Lung (tissue), 12 donors: ENCODE results near the gene ALOX15. TPM values are rescaled to one million over a fixed set of nuclear protein-coding genes. Genes with fewer than 3 reads are reported as not detected.

Source experiments
- ATAC-seq: fragments of 200-7000 bp; cut with Tn5 transposase; one replicate; pipeline ENCODE4 v1.9.1; 2020; ENCODE audit warnings: moderate number of reproducible peaks; ENCODE audit not compliant: insufficient read depth, low FRiP score
- DNase-seq, 3 donors: peaks; one replicate each; pipeline ENCODE4 v3.0.0-alpha.2; 2013 to 2017
- H3K27ac ChIP-seq, 2 donors: one replicate each; pipeline ENCODE4 v1.5.1; 2013; ENCODE audit warnings: mild to moderate bottlenecking in 2 of 2, moderate library complexity in 2 of 2, control low read depth in 1 of 2, inconsistent platforms in 1 of 2, low read depth in 1 of 2, low read length in 1 of 2
- H3K27me3 ChIP-seq, 3 donors: one replicate each; pipeline ENCODE4 v1.5.1; 2013; ENCODE audit warnings: low read length in 2 of 3; ENCODE audit not compliant: control insufficient read depth in 3 of 3, insufficient read depth in 3 of 3
- H3K36me3 ChIP-seq, 4 donors: one replicate each; pipeline ENCODE4 v1.5.1; 2013; ENCODE audit warnings: low read length in 4 of 4, mild to moderate bottlenecking in 1 of 4, moderate library complexity in 1 of 4; ENCODE audit not compliant: control insufficient read depth in 4 of 4, insufficient read depth in 4 of 4
- H3K4me1 ChIP-seq, 5 donors: one replicate each; pipeline ENCODE4 v1.5.1; 2013; ENCODE audit warnings: low read length in 5 of 5, mild to moderate bottlenecking in 2 of 5, moderate library complexity in 1 of 5; ENCODE audit not compliant: control insufficient read depth in 5 of 5, insufficient read depth in 5 of 5
- H3K4me3 ChIP-seq: one replicate; pipeline ENCODE4 v1.5.1; 2013; ENCODE audit warnings: mild to moderate bottlenecking, control low read depth, moderate library complexity
- H3K9ac ChIP-seq, 2 donors: one replicate each; pipeline ENCODE4 v1.5.1; 2013; ENCODE audit warnings: low read length in 2 of 2, control low read depth in 1 of 2; ENCODE audit not compliant: insufficient read depth in 1 of 2
- H3K9me3 ChIP-seq, 4 donors: one replicate each; pipeline ENCODE4 v1.5.1; 2013; ENCODE audit warnings: low read length in 3 of 4, mild to moderate bottlenecking in 1 of 4, moderate library complexity in 1 of 4; ENCODE audit not compliant: control insufficient read depth in 4 of 4, insufficient read depth in 3 of 4
- CTCF ChIP-seq: IDR thresholded peaks from 2 replicates; pipeline ENCODE4 v1.5.1; 2012; ENCODE audit warnings: mild to moderate bottlenecking; ENCODE audit errors: control extremely low read depth, extremely low read depth
- WGBS, 2 donors: extraction: QIAGEN DNeasy Blood & Tissue Kit; methylation state at CpG; one replicate each; pipeline ENCODE4 v1.1.7; 2013; 5-methylcytosine and 5-hydroxymethylcytosine counted together
- polyA plus RNA-seq, 2 donors: library from polyadenylated mRNA; stranded (reverse); fragments of 200-250 nt; gene quantifications; one replicate each; pipeline ENCODE4 v1.2.1, GENCODE V29; 2013
- total RNA-seq, 2 donors: library from RNA; depleted of rRNA in 1 of 2; stranded (reverse); fragments of >200 nt in 1 of 2; gene quantifications; one replicate each; pipeline ENCODE4 v1.2.1, GENCODE V29; 2014 to 2021
- donor health status: control.
- donor health status: control.
- donor health status: Bipolar disorder and iron deficiency.
- donor health status: healthy.
- donor health status: DM: yes; HTN: yes; CAD: no.

ALOX15 gene
- total and polyA plus RNA-seq, 4 donors = 3.3 to 14.0 (median 5.6) TPM

GRCh38 chr17:4593021-4593421 lies 48.5 kb downstream of the ALOX15 start:
- Histone ChIP-seq H3K4me3 (no peak overlapping the region), H3K36me3 (peaks cover 0 to 6% (median 0%) of the 10 kb centered on the region in 4 donors), H3K9me3 (no peaks in the 10 kb centered on the region), H3K27me3 (no peaks in the 10 kb centered on the region), H3K9ac (no peak overlapping the region), H3K27ac (no peak overlapping the region), H3K4me1 (peaks cover 0 to 52% (median 7%) of the 10 kb centered on the region in 5 donors)
- no peak for ATAC-seq
- no peak for DNase-seq
- no peak for TF ChIP-seq CTCF
- WGBS, 2 donors = 89 to 96% methylated on average over 14 of the region's 14 CpGs

GRCh38 chr17:4592240-4593005 lies 49.1 kb downstream of the ALOX15 start:
- H3K27ac ChIP-seq = no peak overlapping the region

GRCh38 chr17:4591529-4591928 lies 49.9 kb downstream of the ALOX15 start:
- no peak overlapping the region for H3K9ac ChIP-seq
- no peaks in the 10 kb centered on the region for H3K9me3 ChIP-seq
- peak overlapping the region in 1 of 2 donors; percentile 2 for H3K27ac ChIP-seq
- H3K4me3 ChIP-seq = no peak overlapping the region
- no peaks in the 10 kb centered on the region for H3K36me3 ChIP-seq
- no peak for TF ChIP-seq CTCF
- ATAC-seq (peak; percentile 28), DNase-seq (peak in 2 of 3 donors; percentile 55 to 59)
- H3K27me3 ChIP-seq = no peaks in the 10 kb centered on the region
- 71 to 81% methylated on average over 12 of the region's 12 CpGs for WGBS, 2 donors
- H3K4me1 ChIP-seq = peaks cover 0 to 57% (median 9%) of the 10 kb centered on the region in 5 donors

More at GRCh38 chr17:4592240-4593005, 49.1 kb downstream of the ALOX15 start:
- peaks cover 0 to 52% (median 4%) of the 10 kb centered on the region in 5 donors for H3K4me1 ChIP-seq
- no peaks in the 10 kb centered on the region for H3K9me3 ChIP-seq
- no peak for DNase-seq
- whole genome bisulfite sequencing, 2 donors = 85 to 89% methylated on average over 11 of the region's 11 CpGs
- no peaks in the 10 kb centered on the region for H3K27me3 ChIP-seq
- H3K9ac ChIP-seq = no peak overlapping the region
- ATAC-seq = no peak
- TF ChIP-seq CTCF = no peak
- H3K36me3 ChIP-seq = peaks cover 0 to 5% (median 0%) of the 10 kb centered on the region in 4 donors
- H3K4me3 ChIP-seq = no peak overlapping the region
